Endothelial cell of hepatic sinusoid (primary cell): ENCODE measurements around the gene SMAD2.

Experiments used
- in situ Hi-C: cut with HindIII; loops from 2 replicates; pipeline ENCODE4 v1.10.0; 2017; ENCODE audit warnings: low sequenced_read_pairs

The SMAD2 gene

DNA sequence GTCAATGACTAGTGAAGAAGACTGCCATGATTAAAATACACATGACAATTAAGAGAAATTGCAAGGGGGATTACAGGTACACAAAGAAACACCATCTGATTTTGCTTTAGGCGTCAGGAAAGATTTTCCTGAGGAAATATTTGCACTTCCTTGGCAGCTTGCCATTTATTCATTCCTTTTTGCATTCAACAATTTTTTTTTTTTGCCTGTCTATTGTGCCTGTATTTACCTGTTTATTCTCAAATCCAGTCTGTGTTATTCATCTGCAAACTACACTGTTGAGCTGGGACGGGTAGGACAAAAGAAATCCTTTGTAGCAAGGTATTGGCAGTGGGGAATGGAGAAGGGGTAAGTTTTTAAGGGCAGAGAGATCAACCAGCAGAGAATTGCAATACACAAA, 31.8 kb downstream of the SMAD2 start:
- in situ Hi-C loops, result no loop called here

DNA sequence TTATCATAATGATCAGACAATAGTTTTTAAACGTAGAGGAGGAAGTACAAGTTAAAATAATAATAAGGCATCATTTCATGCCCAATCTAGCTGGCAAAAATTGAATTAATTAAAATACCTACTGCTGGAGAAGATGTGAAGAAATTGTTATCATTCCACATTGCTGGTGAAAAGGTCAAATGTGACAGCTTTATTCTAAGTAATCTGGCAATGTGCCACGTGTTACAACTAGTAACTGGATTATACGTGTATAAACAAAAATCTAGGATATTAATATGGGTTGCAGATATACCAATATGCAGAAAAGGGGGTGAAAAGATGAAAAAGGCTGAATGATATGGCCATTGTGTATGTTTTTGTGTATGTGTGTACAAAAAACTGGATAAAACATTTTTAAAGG, 32.4 kb downstream of the SMAD2 start:
- in situ Hi-C loops, result no loop called here

DNA sequence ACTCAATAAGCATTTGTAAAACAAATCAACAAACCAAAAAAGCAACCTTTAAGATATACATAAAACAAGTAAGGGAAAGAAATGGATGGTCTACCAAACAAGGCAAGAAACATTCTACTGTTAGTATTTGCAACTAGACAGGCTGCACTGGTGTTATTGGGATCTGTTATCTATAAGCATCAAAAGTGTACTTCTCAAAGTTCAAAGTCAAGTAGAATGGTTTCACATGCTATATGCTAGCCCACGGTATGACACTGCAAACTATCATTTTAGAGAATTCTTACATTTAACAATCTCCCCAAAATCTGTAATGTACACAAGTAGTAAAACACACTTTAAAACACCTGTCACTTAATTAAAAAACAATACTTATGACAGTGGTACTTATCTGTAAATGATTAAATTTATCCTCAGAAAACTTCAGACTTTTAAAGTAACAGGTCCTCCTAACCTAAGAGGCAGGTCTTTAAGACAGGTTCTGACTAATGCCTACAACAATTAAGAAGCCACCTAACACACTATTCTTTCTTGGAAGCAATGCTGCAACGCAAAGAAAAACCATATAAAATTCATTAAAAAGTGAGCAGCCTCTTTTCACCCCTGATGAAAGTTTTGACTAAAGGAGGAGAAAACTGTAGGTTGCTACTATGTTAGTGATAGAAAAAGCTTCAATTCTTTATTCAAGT, 34.8 kb downstream of the SMAD2 start:
- in situ Hi-C loops, result no loop called here

DNA sequence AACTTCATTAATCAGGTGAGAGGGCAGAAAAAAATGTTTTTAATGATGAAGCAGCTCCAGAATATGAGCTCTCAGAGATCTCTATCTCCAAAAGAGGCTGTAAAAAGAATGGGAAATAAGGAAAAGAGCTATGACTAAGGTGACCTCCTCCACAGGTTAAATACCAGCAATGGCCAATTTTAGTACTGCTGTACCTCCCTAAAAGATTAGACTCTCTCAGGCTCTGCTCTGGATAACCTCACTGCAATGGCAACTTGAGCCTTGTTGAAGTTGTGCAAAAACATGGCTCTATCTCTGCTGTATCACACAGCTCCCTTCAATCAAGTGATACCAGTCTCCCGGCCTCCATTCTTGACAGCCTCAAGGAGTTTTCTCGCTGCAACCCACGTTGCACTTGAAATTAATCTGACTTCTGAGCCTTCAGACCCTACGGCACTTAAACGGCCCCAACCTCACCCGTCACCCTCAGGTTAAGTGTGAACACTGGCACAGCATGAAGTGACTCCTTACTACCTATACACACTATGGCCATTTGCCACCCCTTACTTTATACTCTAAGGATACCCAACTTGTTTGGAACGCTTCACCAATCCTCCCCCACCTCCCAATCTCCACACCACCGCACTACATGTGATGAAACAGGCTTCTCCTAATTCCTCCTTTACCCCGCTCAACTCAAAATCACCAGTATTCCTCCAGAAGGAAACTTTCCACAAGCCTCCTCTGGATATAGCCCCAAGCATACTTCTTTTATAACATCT, 36.3 kb downstream of the SMAD2 start:
- in situ Hi-C loops, result no loop called here

DNA sequence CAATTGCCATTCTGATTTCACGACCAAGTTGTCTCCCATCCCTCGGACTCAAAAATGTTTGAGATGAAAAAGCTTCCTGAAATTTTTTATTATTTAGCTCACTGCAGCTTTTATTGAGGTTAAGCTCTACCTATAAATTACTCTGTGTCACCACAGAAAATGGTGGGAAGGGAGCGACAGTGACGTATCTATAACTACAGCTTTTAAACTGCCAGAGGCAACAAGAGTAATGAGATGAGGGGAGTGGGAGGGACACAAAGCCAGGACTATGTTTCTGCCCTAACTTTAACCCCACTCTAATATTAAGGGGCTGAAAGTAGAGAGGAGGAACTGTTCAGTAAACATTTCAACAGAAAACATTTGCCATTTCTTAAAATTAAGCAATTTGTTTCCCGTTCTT, 37.4 kb downstream of the SMAD2 start:
- in situ Hi-C loops, result no loop called here

DNA sequence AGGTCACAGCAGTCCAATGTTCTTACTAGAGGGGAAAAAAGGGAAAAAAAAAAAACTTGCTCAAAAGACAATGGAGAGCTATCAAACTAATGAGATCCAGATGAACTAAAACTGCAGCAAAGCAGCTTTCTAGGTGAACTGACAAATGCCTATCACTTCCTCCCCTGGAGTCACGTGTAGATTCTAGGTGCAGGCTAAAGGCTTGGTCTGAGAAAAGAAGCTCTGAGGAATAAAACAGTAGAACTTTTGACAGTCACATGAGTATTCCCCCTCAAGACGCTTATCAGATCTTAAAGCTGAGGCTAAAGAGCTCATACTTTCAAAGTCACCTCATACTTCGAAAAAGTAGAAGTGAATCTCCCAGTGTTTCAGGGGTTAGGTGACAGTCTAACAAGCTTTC, 42.3 kb downstream of the SMAD2 start:
- in situ Hi-C loops, result no loop called here

DNA sequence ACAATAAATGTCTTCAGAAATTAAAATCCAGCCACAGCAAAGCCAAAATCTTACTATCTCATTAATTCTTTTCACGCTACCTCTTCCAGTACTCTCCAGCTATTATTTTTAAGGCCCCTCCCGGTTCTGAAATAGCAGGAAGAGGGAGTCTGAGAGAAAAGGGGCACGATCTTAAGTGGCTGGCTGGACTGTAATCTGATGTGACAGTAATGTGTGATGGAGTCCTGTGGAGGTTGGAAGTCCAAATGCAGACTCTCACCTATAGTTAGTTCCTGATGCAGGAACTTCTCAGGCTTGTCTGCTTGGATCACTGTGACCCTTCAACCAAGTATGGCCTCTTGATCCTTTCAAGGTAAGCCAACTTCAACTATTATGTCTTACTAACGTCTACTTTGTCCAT, 43.2 kb downstream of the SMAD2 start:
- in situ Hi-C loops, result no loop called here

DNA sequence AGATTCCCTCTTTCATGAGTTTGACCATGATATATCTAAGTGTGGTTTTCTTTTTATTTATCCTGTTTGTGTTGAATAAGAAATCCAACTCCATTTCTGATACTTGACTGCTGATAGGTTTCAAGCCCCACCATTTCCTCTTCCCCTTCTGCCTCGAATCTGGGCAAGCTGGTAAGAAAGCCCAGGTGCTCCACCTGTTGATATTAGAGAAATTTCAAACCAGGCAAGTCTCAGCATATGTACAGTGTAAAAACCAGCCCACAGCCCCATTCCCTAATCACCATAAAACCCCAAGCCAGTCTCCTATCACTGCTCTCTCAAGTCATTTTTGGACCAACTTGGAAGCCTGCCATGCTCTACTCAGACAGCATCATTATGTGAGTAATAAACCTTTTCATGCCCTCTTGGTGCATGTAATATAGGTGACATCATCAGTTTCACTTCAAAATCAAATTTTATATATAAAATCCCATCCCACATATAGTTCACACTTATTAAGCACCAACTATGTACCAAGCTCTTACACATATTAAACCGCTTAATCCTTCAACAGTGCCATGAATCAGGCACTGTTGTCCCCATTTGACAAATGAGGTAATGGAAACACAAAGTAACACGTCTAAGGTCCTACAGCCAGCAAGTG, 46.6 kb downstream of the SMAD2 start:
- in situ Hi-C loops, result no loop called here

DNA sequence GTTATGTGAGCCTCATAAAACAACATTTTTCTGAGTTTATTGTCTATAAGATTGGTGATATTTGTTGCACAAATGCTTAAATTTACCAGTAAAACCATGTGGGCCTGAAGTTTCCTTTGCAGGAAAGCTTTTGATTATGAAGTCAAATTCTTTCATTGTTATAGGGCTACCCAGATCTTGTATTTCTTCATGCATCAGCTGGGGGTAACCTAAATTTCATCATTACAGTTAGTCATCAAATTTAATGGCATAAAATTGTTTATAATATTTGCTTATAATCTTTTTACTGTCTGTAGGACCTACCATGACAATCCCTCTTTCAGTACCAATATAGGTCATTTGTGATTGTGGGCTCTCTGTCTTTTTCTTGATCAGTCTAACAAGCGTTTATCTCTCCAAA, 47.8 kb downstream of the SMAD2 start:
- in situ Hi-C loops, result no loop called here

DNA sequence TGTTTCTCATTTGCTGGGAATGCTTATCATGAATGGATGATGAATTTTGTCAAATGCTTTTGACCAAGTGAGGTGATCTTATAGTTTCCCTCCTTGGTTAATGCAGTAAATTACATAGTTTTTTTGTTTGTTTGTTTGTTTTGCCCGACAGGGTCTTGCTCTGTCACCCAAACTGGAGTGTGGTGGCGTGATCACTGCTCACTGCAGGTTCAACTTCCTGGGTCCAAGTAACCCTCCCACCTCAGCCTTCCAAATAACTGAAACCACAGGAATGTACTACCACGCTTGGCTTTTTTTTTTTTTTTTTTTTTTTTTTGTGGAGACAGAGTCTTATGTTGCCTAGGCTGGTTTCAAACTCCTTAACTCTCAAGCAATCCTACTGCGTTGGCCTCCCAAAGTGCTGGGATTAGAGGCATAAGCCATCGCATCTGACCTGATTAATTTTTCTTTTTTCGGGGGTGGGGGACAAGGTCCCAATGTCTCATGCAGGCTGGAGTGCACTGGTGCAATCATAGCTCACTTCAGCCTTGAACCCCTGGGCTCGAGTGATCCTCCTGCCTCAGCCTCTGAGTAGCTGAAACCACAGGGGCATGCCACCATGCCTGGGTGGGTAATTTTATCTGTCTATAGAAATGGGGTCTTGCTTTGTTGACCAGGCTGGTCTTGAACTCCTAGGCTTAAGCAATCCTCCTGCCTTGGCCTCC, 48.6 kb downstream of the SMAD2 start:
- in situ Hi-C loops, result no loop called here

DNA sequence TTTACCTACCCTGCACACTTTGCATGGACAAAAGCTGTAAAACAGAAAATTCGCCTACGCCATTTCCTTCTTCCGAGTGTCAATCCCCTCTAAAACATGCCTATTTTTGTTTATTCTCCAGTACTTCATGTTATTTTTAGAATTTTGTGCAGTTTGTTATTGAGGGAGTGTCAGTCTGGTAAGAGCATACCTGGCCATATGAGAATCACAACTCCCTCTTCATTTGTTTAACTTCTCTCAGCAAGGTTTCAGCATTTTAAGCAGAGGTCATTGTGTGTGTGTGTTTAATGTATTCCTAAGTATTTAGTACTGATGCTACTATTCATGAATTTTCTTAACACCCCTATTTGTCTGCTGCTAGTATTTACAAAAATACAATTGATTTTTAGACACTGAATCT, 49.4 kb downstream of the SMAD2 start:
- in situ Hi-C loops, result no loop called here

DNA sequence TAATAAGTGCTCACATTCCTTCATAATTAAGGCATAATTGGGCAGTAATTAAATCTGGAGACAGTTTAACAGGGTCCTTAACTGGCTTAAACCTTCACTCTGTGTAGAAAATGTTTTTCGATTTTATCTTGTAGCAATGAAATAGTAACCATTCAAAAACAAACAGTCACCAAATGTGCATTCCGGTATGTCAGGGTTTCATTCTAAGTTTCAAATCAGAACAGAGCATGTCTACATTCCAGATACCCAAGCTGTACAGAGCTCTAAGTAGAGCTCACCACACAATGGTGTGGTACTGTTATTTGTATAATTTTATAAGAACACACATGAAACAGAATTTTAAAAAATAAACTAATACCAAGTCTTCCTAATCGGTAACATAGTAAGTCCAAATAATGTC, 52.6 kb downstream of the SMAD2 start:
- in situ Hi-C loops, result no loop called here

DNA sequence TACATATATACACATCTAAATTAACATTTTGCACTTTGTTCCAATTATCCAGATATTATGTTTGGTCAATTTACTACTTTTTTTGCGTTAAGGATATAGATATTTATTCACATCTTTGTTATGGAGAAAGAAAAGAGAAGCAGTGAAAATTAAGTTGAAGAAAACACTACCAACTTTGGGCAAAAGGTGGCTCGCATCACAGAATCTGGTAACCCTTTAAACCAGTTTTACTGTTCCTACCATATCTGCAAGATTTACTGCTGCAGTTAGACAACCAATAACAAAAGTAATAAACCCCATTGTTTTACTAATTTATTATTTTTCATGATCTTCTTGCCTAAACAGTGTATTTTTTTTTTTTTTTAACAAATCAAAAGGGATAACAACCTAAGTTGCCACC, 53.6 kb downstream of the SMAD2 start:
- in situ Hi-C loops, result no loop called here

DNA sequence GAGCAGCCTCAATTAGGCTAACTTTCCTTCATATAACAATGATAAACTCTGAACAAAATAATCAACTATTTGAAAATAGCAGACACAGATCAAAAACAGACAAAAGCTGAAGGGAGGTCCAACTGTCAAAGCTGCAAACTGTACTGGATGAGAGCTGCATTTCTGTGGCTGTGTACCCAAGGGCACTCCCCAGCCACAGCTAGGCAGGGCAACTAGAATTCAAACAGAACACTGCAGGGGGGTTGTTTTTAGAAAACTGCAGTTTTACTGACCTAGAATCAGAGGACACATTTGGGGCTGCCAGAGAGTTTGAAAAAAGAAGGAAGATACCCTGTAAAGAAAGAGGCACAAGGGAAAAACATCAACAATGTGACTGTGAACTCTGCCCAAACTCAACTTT, 56.8 kb downstream of the SMAD2 start:
- in situ Hi-C loops, result no loop called here

DNA sequence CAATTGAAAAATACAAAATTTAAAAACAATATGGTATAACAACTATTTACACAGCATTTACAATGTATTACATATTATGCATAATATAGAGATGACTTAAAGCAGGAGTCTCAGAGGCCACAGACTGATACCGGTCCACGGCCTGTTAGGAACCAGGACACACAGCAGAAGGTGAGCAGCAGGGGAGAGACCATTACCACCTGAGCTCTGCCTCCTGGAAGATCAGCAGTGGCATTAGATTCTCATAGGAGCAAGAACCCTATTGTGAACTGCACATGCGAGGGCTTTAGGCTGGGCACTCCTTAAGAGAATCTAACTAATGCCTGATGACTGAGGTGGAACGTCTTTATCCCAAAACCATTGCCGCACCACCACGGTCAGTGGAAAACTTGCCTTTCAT, 58.0 kb downstream of the SMAD2 start:
- in situ Hi-C loops, result no loop called here

DNA sequence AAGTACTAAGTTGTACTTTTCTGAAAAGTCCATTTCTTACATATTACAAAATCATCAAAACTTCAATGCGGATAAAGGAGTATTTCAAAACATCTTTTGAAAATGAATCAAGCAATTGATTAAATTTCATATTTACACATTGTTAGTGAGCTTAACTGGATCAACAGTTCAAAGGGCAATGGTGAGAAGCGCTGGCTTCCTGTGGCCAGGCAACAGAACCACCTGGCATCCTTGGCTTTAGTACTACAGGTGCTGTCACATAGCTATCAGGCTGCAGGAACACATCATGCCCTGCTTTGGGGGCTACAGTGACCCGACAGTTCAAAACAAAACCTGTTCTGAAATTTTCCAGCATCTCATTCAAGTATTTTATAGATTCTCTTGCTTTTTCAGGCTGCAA, 59.2 kb downstream of the SMAD2 start:
- in situ Hi-C loops, result no loop called here

DNA sequence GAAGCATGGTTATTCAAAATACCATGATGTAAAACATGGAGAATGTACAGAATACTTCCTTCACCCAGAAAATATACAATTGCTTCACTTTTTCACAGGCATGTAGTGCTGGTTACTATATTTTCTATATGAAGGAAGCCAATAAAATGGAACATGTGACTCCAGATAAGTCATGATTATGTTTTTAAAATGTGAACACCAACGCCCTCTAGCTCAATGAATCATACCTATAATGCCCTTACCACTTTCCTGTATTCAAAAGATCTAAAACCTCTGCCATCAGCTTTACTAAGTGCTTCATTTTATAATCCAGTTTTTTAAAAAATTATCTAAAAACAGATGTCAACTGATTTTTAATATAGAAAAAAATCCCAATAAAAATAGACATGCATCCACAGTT, 59.9 kb downstream of the SMAD2 start:
- in situ Hi-C loops, result no loop called here

DNA sequence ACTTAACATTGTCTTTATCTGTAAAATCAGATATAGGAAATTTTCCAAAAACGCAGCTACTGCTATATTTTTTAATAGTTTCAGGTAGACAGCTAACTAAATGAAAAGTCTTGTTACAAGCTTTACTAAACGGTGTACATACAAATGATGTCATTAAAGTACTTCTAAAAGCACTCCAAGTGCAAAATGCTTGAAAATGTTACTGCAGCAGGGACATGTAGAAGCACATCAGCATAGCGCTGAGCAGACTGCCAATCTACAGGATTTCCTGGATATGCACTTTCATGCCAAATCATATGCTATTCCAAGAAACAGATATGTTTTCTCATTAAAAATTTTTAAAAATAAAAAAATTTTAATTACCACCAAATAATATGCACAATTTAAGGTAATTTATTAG, 61.7 kb downstream of the SMAD2 start:
- in situ Hi-C loops, result no loop called here

DNA sequence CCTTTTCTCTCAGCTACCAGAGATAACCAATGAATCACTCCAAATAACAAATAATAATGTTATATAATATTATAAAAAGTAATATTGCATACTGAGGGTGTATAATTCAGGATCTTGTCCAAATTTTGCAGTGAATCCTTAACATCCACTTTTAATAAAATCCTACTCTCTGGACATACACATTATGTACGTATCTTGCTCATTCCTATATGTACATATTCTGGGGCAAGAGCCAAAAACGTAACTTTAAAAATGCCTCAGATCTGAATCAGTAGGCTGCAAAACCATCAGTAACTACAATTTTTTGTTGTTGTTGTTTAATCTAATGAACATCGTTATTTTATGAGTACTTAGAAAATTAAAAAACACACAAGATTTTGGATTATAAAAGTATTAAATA, 65.3 kb downstream of the SMAD2 start:
- in situ Hi-C loops, result no loop called here

DNA sequence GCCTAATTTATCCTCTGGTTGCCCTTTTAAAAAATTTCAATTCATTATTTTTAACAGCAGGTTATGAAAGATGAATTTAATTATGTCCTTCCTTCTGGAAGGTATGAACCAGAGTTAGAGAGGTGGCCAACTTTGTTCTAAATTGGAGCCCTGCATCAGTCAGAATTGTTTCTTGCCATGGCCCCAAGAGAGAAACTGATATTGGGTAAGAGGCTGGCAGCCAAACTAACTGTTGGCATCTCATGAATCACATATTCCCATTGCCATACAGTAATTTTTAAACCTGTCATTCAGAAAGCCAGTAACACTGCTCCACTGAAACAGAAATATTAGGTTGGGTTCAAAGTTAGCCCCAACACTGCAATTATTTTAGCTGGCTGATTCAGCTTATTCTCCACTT, 67.4 kb downstream of the SMAD2 start:
- in situ Hi-C loops, result no loop called here

DNA sequence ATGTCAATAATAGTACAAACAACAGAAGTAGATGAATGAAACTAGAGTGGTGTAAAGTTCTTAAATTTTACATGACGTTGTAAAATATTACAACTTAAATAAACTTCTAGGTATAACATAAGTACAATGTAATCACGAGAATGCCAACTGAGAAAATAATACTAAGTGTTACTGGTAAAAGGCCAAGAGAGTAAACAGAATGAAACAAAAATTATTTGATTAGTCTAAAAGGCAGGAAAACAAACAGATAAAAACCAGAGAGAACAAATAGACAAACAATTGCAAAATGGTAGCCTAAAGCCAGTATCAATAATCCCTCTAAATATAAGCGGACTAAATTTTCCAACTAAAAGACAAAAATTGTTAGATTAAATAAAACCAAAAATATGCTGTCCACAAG, 71.9 kb downstream of the SMAD2 start:
- in situ Hi-C loops, result no loop called here

DNA sequence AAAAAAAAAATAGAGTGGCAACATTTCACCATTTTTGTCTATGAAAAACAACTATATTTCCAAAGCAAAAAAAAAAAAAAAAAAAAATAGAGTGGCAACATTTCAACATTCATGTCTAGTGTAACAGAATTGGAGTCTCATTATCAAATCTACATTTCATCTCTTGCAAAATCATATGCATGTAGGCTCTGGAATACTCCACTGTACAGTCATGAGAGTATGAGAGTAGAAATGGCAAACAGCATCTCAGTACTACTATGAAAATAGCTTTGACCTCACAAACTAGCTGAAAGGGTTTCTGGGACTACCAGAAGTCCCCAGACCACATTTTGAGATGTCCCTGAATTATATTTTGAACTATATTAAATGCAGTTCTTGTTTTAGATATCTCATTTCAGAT, 82.8 kb downstream of the SMAD2 start:
- in situ Hi-C loops, result no loop called here
